GM12892 (cell line): ENCODE results near the gene KLHL41.
"Not testable (repeated sequence)": the region's sequence is repeated elsewhere in the genome, so short reads cannot be mapped to it uniquely, and the experiment has no call there.

Experiments used
- POLR2A ChIP-seq: IDR thresholded peaks from 2 replicates; pipeline ENCODE4 v1.6.1; 2011; ENCODE audit warnings: low read depth, low read length, control low read depth
- POLR2AphosphoS5 ChIP-seq: IDR thresholded peaks from 2 replicates; pipeline ENCODE4 v1.6.1; 2011; ENCODE audit warnings: low read depth, low read length, control low read depth
- TAF1 ChIP-seq: IDR thresholded peaks from 2 replicates; pipeline ENCODE4 v1.6.1; 2011; ENCODE audit warnings: low read depth, mild to moderate bottlenecking, control low read depth, low read length, borderline replicate concordance

DNA sequence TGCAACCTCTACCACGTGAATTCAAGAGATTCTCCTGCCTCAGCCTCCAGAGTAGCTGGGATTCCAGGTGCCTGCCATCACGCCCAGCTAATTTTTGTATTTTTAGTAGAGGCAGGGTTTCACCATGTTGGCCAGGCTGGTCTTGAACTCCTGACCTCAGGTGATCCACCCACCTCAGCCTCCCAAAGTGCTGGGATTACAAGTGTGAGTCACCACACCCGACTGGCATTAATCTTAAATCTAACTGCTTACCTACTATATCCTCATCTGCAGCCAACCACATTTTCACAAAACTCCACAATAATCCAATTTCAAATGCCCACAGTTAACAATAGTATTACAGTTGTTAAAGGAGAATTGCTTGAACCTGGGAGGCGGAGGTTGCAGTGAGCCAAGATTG, 61.2 kb downstream of the KLHL41 start:
- TF ChIP-seq POLR2A, POLR2AphosphoS5, TAF1: not testable (repeated sequence)
